Stimulated activated CD8-positive, alpha-beta memory T cell treated with anti-CD3 and anti-CD28 coated beads, Interleukin-2, amount 100 ng/mL, for 1 hour (primary cell): ENCODE data around the gene WDR70.
"Not testable (repeated sequence)": the region's sequence is repeated elsewhere in the genome, so short reads cannot be mapped to it uniquely, and the experiment has no call there.

Experiments used
- DNase-seq, 2 donors: peaks; one replicate each; pipeline ENCODE4 v3.0.0-alpha.2; 2020; ENCODE audit warnings: low read depth in 2 of 2

The WDR70 gene

GRCh38 chr5:37685211-37685610 is 306.1 kb downstream of the WDR70 start:
- DNase-seq, result no peak

- no peak for DNase-seq
Measured at GRCh38 chr5:37685816-37686215, 306.7 kb downstream of the WDR70 start.

GRCh38 chr5:37688925-37689324 is 309.8 kb downstream of the WDR70 start:
- DNase-seq, result not testable (repeated sequence)

- DNase-seq, result not testable (repeated sequence)
Measured at GRCh38 chr5:37694333-37694732, 315.2 kb downstream of the WDR70 start.

DNA sequence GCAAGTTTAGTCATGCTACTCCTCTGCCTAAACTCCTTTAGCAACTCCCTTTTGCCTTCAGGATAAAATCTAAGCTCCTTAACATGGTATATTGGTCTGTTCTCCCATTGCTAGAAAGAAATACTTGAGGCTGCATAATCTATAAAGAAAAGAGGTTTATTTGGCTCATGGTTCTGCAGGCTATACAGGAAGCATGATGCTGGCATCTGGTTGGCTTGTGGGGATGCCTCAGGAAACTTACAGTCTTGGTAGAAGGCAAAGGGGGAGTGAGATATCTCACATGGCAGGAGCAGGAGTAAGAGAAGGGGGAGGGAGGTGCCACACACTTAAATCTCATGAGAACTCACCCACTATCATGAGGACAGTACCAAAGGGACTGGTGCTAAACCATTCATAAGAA is 315.7 kb downstream of the WDR70 start:
- no peak for DNase-seq

DNA sequence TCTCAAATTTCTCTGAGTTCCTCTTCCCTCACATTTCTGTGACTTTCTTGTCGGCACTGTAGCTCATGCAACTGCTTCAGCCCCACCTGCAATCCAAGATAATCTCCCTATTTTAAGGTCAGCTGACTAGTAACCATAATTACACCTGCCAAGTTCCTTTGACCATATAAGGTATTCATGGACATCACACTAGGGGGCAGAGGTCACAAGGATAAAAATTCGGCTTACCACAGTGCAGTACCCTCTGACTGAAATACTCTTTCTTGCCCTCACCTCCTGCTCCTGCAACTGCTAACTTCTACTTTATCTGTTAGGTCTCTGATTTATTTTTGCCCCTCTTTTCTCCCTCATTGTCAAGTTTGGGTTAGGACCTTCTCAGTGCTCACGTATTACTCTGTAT is 316.5 kb downstream of the WDR70 start:
- DNase-seq, result no peak

DNA sequence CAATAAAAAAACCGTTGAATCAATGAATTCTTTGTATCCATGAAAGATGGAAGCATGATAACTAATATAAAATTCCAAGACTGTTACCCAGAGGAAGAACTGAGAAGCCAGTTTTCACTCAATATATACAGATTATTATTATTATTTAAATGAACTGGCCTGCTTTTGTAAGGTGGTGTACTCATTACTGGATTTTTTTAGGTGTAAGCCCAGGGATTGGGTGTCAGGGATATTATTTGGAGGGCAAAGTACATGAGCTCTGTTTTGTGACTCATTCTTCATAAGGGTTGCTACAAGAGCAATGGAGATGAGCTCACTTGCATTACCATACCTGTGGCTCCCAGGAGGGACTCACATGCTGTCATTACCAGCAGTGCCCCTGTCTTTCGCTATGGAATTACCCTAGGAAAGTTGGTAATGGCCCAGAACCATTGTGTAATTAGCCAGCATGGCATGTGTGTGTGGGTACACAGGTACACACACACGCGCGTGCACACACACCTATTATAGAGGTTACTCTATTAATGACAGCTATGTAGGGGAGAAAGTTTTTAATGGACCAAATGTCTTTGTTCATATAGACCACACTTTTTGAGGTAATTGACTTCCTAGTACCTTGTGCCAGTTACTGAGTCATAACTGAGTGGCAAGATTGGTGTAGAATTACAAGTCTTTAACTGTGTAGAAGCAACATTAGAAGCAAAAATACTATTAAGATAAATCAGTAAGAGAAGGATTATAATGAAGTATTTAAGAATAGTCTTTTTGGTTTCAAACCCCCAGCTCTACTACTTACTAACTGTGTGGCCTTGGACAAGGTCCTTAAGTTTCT is 317.3 kb downstream of the WDR70 start:
- no peak for DNase-seq

DNA sequence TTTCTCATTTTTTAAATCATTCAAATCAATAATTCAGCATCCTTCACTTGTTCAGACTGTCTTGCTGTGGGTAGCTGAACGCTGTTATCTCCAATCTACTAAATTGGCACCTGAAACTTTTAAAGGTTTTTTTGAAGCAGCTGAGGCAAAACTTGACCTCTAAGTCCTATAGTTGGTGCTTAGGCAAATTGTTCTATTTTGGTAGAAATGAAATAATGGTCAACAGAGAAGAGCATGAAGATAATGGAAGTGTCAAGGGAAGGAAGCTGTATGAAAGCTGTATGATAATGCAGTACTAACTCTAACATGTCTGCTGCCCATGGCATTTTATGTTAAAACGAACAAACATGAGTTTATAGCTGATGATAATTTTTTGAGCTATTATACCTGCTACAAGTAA is 322.8 kb downstream of the WDR70 start:
- no peak for DNase-seq

DNA sequence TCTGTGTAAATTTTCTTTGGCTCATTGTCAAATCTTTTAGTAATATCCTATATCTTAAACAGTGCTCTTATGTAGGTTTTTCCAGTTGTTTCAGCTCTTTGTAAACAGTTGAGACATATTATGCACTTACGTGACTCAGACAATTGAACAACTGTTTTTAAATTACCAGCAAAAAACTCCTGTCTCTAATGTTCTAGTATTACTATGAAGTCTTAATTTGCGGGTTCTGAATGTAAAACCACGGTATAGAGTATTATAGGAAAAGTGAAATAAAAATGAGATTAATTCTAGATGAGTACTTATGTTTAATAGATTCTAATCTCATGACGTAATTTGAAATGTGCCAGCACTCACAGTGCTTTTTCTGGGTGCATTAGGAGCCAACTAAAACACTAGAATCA is 324.7 kb downstream of the WDR70 start:
- DNase-seq, result no peak

- DNase-seq, result no peak
Measured at GRCh38 chr5:37704406-37704805, 325.3 kb downstream of the WDR70 start.

- no peak for DNase-seq
Measured at GRCh38 chr5:37709020-37709419, 329.9 kb downstream of the WDR70 start.

GRCh38 chr5:37710965-37711364 is 331.8 kb downstream of the WDR70 start:
- DNase-seq, result no peak

DNA sequence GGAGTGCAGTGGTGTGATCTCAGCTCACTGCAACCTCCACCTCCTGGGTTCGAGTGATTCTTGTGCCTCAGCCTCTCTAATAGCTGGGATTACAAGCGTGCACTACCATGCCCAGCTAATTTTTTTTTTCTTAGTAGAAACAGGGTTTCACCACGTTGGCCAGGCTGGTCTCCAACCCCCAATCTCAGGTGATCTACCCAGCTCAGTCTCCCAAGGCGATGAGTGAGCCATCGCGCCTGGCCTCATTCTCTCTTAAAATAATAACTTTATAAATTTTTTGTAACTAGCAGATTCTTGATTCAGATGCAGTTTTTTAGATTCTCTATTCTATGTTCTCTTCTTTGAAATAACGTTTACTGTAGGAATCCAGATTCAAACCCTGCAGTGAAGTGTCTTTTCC is 333.6 kb downstream of the WDR70 start:
- no peak for DNase-seq

- no peak for DNase-seq
Measured at GRCh38 chr5:37714756-37715155, 335.6 kb downstream of the WDR70 start.

- no peak for DNase-seq
Measured at GRCh38 chr5:37715361-37715760, 336.2 kb downstream of the WDR70 start.

DNA sequence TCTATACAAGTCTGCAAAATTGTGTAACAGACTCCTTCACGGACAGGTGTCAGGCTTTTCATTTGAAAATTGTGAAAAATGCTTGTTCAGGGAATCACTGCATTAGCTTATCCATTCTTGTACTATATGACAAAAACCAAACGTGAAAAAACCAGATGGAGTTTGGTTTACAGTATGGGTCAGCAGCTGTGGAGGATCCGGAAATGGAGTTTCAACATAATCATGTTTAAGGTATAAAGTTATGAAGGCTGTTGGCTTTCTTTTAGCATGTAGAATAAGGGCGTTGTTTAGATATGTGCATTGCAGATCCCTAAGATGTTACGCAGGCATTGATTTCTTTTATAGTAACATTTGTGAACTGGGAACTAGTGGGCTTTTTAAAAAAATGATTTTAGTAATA is 336.9 kb downstream of the WDR70 start:
- DNase-seq, result no peak

DNA sequence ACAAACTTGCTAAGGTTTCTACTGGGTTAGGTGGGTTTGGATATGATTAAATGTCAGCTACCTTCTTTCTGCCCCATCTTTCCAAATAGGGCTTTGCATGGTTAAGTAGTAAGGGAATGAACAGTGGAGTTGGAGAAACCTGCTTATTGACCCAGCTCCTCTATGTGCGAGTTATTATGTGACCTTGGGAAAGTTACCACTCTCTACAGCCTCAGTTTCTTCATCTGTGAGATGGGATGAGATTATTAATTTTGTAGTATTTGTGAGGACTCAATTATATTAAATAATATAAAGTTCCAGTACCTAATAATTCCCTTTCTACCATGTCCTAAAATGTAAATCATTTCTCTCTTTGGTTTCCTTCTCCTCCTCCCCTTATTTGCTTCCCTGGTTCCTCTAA is 337.3 kb downstream of the WDR70 start:
- DNase-seq, result no peak

- no peak for DNase-seq
Measured at GRCh38 chr5:37717276-37717612, 338.1 kb downstream of the WDR70 start.

GRCh38 chr5:37717613-37718431 is 338.7 kb downstream of the WDR70 start:
- DNase-seq, result no peak

GRCh38 chr5:37720550-37720952 is 341.4 kb downstream of the WDR70 start:
- DNase-seq, result no peak

- no peak for DNase-seq
Measured at GRCh38 chr5:37721447-37721871, 342.3 kb downstream of the WDR70 start.

GRCh38 chr5:37722236-37723161 is 343.4 kb downstream of the WDR70 start:
- DNase-seq, result no peak
